Vagina (tissue), 2 donors: ENCODE data around the gene CDC20B.
"Not testable (repeated sequence)": the region's sequence is repeated elsewhere in the genome, so short reads cannot be mapped to it uniquely, and the experiment has no call there.

Experiments
- POLR2A ChIP-seq, 2 donors: fragments of 450-650 bp; IDR thresholded peaks; one replicate each; pipeline ENCODE4 v1.6.1; 2017; ENCODE audit warnings: antibody characterized with exemption in 2 of 2, mild to moderate bottlenecking in 2 of 2, moderate library complexity in 2 of 2
- POLR2AphosphoS5 ChIP-seq, 2 donors: sonication (generic); formaldehyde crosslinking; IDR thresholded peaks; one replicate each; pipeline ENCODE4 v1.9.0; 2017; ENCODE audit warnings: antibody characterized with exemption in 2 of 2, mild to moderate bottlenecking in 2 of 2, low read depth in 1 of 2; ENCODE audit not compliant: insufficient read depth in 1 of 2
- TF ChIP-seq, protein P1 (sequence below), 3 experiments: fragments of 450-650 bp in 2 of 3; fragments of 200-600 bp in 1 of 3; sonication (generic) in 1 of 3; IDR thresholded peaks; one replicate each; pipeline ENCODE4 v1.5.1; 2017 to 2019; ENCODE audit warnings: antibody characterized with exemption in 3 of 3, mild to moderate bottlenecking in 2 of 3, moderate library complexity in 2 of 3

DNA sequence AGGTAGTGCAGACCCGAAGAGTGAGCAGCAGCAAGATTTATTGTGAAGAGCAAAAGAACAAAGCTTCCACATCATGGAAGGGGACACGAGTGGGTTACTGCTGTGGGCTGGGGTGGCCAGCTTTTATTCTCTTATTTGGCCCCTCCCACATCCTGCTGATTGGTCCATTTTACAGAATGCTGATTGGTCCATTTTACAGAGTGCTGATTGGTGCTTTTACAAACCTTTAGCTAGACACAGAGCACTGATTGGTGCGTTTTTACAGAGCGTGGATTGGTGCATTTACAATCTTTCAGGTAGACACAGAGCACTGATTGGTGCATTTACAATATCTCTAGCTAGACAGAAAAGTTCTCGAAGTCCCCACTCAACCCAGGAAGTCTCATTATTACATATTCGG is 82.0 kb downstream of the CDC20B start:
- TF ChIP-seq POLR2AphosphoS5 (IDR thresholded peaks at IDR 0.05; ENCODE audit: insufficient read depth in 1 of 2, low read depth in 1 of 2); POLR2A (IDR thresholded peaks at IDR 0.05): not testable (repeated sequence)
- TF ChIP-seq, protein P1, sequence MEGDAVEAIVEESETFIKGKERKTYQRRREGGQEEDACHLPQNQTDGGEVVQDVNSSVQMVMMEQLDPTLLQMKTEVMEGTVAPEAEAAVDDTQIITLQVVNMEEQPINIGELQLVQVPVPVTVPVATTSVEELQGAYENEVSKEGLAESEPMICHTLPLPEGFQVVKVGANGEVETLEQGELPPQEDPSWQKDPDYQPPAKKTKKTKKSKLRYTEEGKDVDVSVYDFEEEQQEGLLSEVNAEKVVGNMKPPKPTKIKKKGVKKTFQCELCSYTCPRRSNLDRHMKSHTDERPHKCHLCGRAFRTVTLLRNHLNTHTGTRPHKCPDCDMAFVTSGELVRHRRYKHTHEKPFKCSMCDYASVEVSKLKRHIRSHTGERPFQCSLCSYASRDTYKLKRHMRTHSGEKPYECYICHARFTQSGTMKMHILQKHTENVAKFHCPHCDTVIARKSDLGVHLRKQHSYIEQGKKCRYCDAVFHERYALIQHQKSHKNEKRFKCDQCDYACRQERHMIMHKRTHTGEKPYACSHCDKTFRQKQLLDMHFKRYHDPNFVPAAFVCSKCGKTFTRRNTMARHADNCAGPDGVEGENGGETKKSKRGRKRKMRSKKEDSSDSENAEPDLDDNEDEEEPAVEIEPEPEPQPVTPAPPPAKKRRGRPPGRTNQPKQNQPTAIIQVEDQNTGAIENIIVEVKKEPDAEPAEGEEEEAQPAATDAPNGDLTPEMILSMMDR (IDR thresholded peaks at IDR 0.05) = not testable (repeated sequence)
